HL-60 (cell line): ENCODE data around the gene SGCA.

Experiments
- DNase-seq, 2 experiments: peaks; one replicate each; pipeline ENCODE4 v3.0.0-alpha.2; 2010 to 2020; ENCODE audit warnings: low read depth in 1 of 2, low spot score in 1 of 2
- H3K27ac ChIP-seq: fragments of 250-450 bp; sonication (Bioruptor Pico); replicated peaks from 2 replicates; pipeline ENCODE4 v1.5.1; 2020; ENCODE audit warnings: mild to moderate bottlenecking, moderate library complexity
- H3K27me3 ChIP-seq: fragments of 250-450 bp; sonication (Bioruptor Pico); 2 replicates; pipeline ENCODE4 v1.5.1; 2021; ENCODE audit warnings: mild to moderate bottlenecking, moderate library complexity; ENCODE audit not compliant: insufficient read depth, poor library complexity, severe bottlenecking
- H3K4me3 ChIP-seq: replicated peaks from 2 replicates; pipeline ENCODE4 v1.5.1; 2011; ENCODE audit warnings: mild to moderate bottlenecking, control low read depth, low read length; ENCODE audit not compliant: insufficient read depth
- GABPA ChIP-seq: IDR thresholded peaks from 2 replicates; pipeline ENCODE4 v1.6.1; 2012; ENCODE audit warnings: low read depth
- POLR2AphosphoS5 ChIP-seq: IDR thresholded peaks from 2 replicates; pipeline ENCODE4 v1.6.1; 2012; ENCODE audit warnings: low read depth
- REST ChIP-seq: IDR thresholded peaks from 2 replicates; pipeline ENCODE4 v1.6.1; 2012; ENCODE audit warnings: low read depth; ENCODE audit not compliant: insufficient replicate concordance
- SPI1 ChIP-seq: IDR thresholded peaks from 2 replicates; pipeline ENCODE4 v1.6.1; 2012; ENCODE audit warnings: low read depth, mild to moderate bottlenecking, borderline replicate concordance
- TF ChIP-seq, protein P1 (sequence below): IDR thresholded peaks from one replicate; pipeline ENCODE4 v1.5.1; 2011; ENCODE audit warnings: low read length, control low read depth, inconsistent platforms; ENCODE audit not compliant: insufficient read depth

The SGCA gene

DNA sequence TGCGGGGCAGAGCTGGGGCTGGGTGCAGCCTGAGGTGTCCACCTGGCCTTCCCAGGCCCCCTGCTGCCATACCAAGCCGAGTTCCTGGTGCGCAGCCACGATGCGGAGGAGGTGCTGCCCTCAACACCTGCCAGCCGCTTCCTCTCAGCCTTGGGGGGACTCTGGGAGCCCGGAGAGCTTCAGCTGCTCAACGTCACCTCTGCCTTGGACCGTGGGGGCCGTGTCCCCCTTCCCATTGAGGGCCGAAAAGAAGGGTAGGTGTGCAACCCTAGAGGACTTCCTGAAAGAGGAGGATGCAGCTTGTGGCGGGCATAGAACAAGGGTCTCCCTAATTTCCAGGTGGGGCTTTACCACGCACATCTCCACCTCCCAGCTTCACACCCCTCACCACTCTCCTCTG is 2.5 kb downstream of the SGCA start:
- Histone ChIP-seq H3K27me3 (peaks cover 5% of the 10 kb centered on the region), H3K4me3 (no peak overlapping the region), H3K27ac (no peak overlapping the region)
- no peak for TF ChIP-seq GABPA
- TF ChIP-seq POLR2AphosphoS5: no peak
- TF ChIP-seq REST: no peak
- no peak for TF ChIP-seq SPI1
- TF ChIP-seq, protein P1, sequence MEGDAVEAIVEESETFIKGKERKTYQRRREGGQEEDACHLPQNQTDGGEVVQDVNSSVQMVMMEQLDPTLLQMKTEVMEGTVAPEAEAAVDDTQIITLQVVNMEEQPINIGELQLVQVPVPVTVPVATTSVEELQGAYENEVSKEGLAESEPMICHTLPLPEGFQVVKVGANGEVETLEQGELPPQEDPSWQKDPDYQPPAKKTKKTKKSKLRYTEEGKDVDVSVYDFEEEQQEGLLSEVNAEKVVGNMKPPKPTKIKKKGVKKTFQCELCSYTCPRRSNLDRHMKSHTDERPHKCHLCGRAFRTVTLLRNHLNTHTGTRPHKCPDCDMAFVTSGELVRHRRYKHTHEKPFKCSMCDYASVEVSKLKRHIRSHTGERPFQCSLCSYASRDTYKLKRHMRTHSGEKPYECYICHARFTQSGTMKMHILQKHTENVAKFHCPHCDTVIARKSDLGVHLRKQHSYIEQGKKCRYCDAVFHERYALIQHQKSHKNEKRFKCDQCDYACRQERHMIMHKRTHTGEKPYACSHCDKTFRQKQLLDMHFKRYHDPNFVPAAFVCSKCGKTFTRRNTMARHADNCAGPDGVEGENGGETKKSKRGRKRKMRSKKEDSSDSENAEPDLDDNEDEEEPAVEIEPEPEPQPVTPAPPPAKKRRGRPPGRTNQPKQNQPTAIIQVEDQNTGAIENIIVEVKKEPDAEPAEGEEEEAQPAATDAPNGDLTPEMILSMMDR: no peak
- DNase-seq: no peak

- Histone ChIP-seq H3K27me3 (peaks cover 5% of the 10 kb centered on the region), H3K4me3 (no peak overlapping the region), H3K27ac (no peak overlapping the region)
- TF ChIP-seq REST: no peak
- TF ChIP-seq, protein P1: peak; percentile 21
- TF ChIP-seq POLR2AphosphoS5: no peak
- no peak for TF ChIP-seq SPI1
- TF ChIP-seq GABPA: no peak
- DNase-seq: peak; percentile 70 to 74
Observed at GRCh38 chr17:50169121-50169764, 3.4 kb downstream of the SGCA start.

GRCh38 chr17:50169881-50170459 is 4.2 kb downstream of the SGCA start:
- Histone ChIP-seq H3K4me3 (no peak overlapping the region), H3K27ac (no peak overlapping the region), H3K27me3 (peaks cover 5% of the 10 kb centered on the region)
- TF ChIP-seq SPI1: no peak
- TF ChIP-seq, protein P1: no peak
- TF ChIP-seq GABPA: no peak
- TF ChIP-seq POLR2AphosphoS5: no peak
- no peak for TF ChIP-seq REST
- DNase-seq: no peak
